ENCODE measurements around the gene MPDZ.

GRCh38 chr9:13110766-13111417 is 168.6 kb downstream of the MPDZ start:
- TF ChIP-seq BHLHE40 (IDR thresholded peaks at IDR 0.05; ENCODE audit: borderline replicate concordance) = no peak
- no peak for TF ChIP-seq PKNOX1 (IDR thresholded peaks at IDR 0.05)
